NB4 (cell line): ENCODE measurements around the gene CCNC.

ENCODE experiments used
- CTCF ChIP-seq: IDR thresholded peaks from one replicate; pipeline ENCODE4 v1.5.1; 2012; ENCODE audit warnings: low read depth, low read length
- MAX ChIP-seq: IDR thresholded peaks from 2 replicates; pipeline ENCODE4 v1.6.1; 2011; ENCODE audit warnings: low read depth, low read length
- POLR2A ChIP-seq: IDR thresholded peaks from 2 replicates; pipeline ENCODE4 v1.6.1; 2011; ENCODE audit warnings: mild to moderate bottlenecking; ENCODE audit not compliant: insufficient read length; ENCODE audit errors: extremely low read depth

GRCh38 chr6:99604166-99605073 is 36.0 kb upstream of the CCNC start:
- TF ChIP-seq POLR2A (no peak), CTCF (no peak), MAX (no peak)
